ENCODE results near the gene ZDHHC13. TPM values are rescaled to one million over a fixed set of nuclear protein-coding genes. Genes with fewer than 3 reads are reported as not detected.

Gene ZDHHC13
- total RNA-seq, 1 experiment from 2014 or later = 8.3 TPM

DNA sequence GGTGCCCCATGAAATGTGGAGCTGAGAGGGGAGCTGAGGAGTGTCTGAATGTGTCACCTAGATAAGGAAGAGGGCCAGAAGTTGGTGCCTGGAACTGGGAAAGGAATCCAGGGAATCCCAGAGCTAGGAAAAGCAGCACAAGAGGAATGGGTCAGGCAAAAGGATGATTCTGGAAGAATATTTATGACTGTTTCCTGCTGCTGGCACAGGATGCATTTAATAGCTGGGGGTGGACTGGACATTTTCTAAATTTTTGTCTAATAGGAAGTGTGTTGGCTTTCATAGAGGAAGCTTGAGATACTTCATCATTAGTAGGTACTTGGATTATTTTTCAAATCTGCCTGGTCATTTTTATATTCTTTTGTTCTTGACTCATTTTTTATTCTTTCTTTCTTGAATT lies 39.0 kb upstream of the ZDHHC13 start:
- POLR2A ChIA-PET = interaction anchor here (0.6 kb wide), 1 partner anchor 473 kb away, joined by 3 read pairs; no protein-coding TSS in a partner anchor
- no TSS peak for BruUV-seq (replicated peaks)
- intact Hi-C loops (cut with micrococcal nuclease) = loop anchor here (1.0 to 10.0 kb wide), 3 partner anchors 39 to 667 kb away; partner anchors contain the start of genes E2F8 and ZDHHC13
- DNase-seq (ENCODE audit: unreplicated experiment) = no peak
- TF ChIP-seq, protein P1, sequence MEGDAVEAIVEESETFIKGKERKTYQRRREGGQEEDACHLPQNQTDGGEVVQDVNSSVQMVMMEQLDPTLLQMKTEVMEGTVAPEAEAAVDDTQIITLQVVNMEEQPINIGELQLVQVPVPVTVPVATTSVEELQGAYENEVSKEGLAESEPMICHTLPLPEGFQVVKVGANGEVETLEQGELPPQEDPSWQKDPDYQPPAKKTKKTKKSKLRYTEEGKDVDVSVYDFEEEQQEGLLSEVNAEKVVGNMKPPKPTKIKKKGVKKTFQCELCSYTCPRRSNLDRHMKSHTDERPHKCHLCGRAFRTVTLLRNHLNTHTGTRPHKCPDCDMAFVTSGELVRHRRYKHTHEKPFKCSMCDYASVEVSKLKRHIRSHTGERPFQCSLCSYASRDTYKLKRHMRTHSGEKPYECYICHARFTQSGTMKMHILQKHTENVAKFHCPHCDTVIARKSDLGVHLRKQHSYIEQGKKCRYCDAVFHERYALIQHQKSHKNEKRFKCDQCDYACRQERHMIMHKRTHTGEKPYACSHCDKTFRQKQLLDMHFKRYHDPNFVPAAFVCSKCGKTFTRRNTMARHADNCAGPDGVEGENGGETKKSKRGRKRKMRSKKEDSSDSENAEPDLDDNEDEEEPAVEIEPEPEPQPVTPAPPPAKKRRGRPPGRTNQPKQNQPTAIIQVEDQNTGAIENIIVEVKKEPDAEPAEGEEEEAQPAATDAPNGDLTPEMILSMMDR (IDR thresholded peaks at IDR 0.05; ENCODE audit: unreplicated experiment) = no peak
- Mint-ChIP-seq H3K4me3 (ENCODE audit: unreplicated experiment) (no peak overlapping the region), H3K4me1 (ENCODE audit: insufficient read depth, unreplicated experiment) (peaks cover 21% of the 10 kb centered on the region), H3K36me3 (ENCODE audit: insufficient read depth, unreplicated experiment) (no peaks in the 10 kb centered on the region), H3K9me3 (ENCODE audit: unreplicated experiment) (no peaks in the 10 kb centered on the region), H3K27me3 (ENCODE audit: insufficient read depth, unreplicated experiment) (peaks cover 28% of the 10 kb centered on the region), H3K27ac (ENCODE audit: low read depth, unreplicated experiment) (no peak overlapping the region)
- CTCF ChIA-PET = interaction anchor here (0.6 to 13.5 kb wide), 39 partner anchors 10 to 1055 kb away, joined by 3 to 464 read pairs (median 4); partner anchors contain the start of genes MRGPRX2, UEVLD and ZDHHC13

DNA sequence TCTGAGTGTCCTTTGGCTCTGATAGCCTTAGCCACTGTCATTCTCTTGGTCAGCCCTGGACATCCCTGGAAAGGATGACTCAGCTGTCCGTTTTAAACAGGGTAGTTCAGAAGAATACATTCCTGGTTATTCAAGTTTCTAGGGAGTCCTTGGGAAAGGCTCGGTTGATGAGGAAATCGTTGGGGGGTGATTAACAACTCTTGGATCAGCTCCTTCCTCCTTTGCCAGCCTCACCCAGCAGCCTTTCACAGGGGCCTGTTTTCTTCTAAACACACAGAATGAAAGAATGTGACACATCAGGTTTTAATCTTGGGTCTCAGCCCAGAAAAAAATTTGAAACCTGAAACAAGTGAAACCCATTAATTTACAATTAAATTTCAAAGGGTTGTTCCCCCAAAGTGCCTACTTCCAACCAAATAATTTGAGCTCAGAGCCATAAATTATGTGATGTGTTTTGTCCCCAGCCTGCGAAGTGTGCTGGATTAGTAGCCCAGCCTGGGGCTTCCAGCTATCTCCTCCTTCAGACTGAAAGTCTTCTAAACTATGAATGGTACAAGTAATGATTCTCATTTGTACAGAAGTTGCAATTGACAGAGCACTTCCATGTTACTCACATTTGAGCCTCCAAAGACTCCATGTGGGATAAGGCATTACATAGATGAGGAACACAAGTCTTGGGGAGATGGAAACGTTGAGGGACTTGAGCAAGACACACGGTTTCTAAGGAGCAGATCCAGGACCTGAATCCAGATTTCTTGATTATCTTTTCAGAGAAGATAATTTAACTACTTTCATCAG lies 37.1 kb upstream of the ZDHHC13 start:
- ChIA-PET POLR2A (interaction anchor here (1.7 kb wide), 1 partner anchor 22 kb away, joined by 5 read pairs; no protein-coding TSS in a partner anchor), CTCF (interaction anchor here (0.6 to 13.5 kb wide), 14 partner anchors 8 to 1488 kb away, joined by 3 to 464 read pairs (median 3); no protein-coding TSS in a partner anchor)
- Mint-ChIP-seq H3K9me3 (ENCODE audit: unreplicated experiment) (no peaks in the 10 kb centered on the region), H3K27me3 (ENCODE audit: insufficient read depth, unreplicated experiment) (peaks cover 47% of the 10 kb centered on the region), H3K4me3 (ENCODE audit: unreplicated experiment) (no peak overlapping the region), H3K27ac (ENCODE audit: low read depth, unreplicated experiment) (no peak overlapping the region), H3K36me3 (ENCODE audit: insufficient read depth, unreplicated experiment) (no peaks in the 10 kb centered on the region), H3K4me1 (ENCODE audit: insufficient read depth, unreplicated experiment) (peaks cover 21% of the 10 kb centered on the region)
- BruUV-seq (replicated peaks) = no TSS peak
- DNase-seq (ENCODE audit: unreplicated experiment) = peak; percentile 91
- TF ChIP-seq, protein P1 (IDR thresholded peaks at IDR 0.05; ENCODE audit: unreplicated experiment) = no peak
- intact Hi-C loops (cut with micrococcal nuclease) = loop anchor here (5.0 to 10.0 kb wide), 2 partner anchors 162 to 665 kb away; partner anchors contain the start of gene E2F8

GRCh38 chr11:19080579-19080993 lies 36.4 kb upstream of the ZDHHC13 start:
- Mint-ChIP-seq H3K27ac (ENCODE audit: low read depth, unreplicated experiment) (no peak overlapping the region), H3K27me3 (ENCODE audit: insufficient read depth, unreplicated experiment) (peaks cover 44% of the 10 kb centered on the region), H3K9me3 (ENCODE audit: unreplicated experiment) (no peaks in the 10 kb centered on the region), H3K4me3 (ENCODE audit: unreplicated experiment) (no peak overlapping the region), H3K4me1 (ENCODE audit: insufficient read depth, unreplicated experiment) (peaks cover 21% of the 10 kb centered on the region), H3K36me3 (ENCODE audit: insufficient read depth, unreplicated experiment) (no peaks in the 10 kb centered on the region)
- BruUV-seq (replicated peaks) = no TSS peak
- TF ChIP-seq, protein P1 (IDR thresholded peaks at IDR 0.05; ENCODE audit: unreplicated experiment) = no peak
- POLR2A ChIA-PET = interaction anchor here (0.6 to 1.7 kb wide), 3 partner anchors 22 to 516 kb away, joined by 3 to 5 read pairs (median 4); partner anchors contain the start of gene ZDHHC13
- DNase-seq (ENCODE audit: unreplicated experiment) = peak; percentile 60
- CTCF ChIA-PET = interaction anchor here (0.6 to 3.4 kb wide), 8 partner anchors 9 to 1067 kb away, joined by 3 to 25 read pairs (median 3); no protein-coding TSS in a partner anchor
- intact Hi-C loops (cut with micrococcal nuclease) = no loop called here

DNA sequence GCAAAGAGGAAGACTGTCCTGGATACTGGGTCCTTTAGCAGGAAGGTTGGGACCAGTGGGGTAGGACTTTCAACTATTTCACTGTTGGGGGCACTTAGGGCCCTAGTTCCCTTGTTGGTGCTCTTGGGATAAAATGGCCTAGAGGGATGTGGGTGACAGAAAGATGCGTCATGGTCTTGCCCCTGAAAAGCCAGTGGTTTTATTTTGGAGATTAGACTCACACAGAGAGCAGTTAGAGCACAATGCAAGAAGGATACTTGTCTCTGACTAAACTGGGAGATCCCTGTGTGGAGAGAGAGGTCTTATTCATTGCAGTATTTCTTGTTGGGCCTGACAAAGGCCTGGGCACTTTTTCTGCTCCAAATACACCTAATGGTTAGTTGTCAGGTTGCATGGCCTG lies 33.8 kb upstream of the ZDHHC13 start:
- no peak for DNase-seq (ENCODE audit: unreplicated experiment)
- ChIA-PET CTCF (interaction anchor here (0.6 to 1.7 kb wide), 3 partner anchors 12 to 469 kb away, joined by 3 to 7 read pairs (median 3); no protein-coding TSS in a partner anchor), POLR2A (no interaction called here)
- Mint-ChIP-seq H3K27me3 (ENCODE audit: insufficient read depth, unreplicated experiment) (peaks cover 26% of the 10 kb centered on the region), H3K27ac (ENCODE audit: low read depth, unreplicated experiment) (no peak overlapping the region), H3K4me3 (ENCODE audit: unreplicated experiment) (no peak overlapping the region), H3K9me3 (ENCODE audit: unreplicated experiment) (no peaks in the 10 kb centered on the region), H3K36me3 (ENCODE audit: insufficient read depth, unreplicated experiment) (no peaks in the 10 kb centered on the region), H3K4me1 (ENCODE audit: insufficient read depth, unreplicated experiment) (peaks cover 16% of the 10 kb centered on the region)
- TF ChIP-seq, protein P1 (IDR thresholded peaks at IDR 0.05; ENCODE audit: unreplicated experiment) = no peak
- BruUV-seq (replicated peaks) = no TSS peak
- intact Hi-C loops (cut with micrococcal nuclease) = no loop called here

Data from MCF 10A (cell line).